Esophagus squamous epithelium (tissue), 5 donors: ENCODE measurements around the gene EIF3J. TPM values are rescaled to one million over a fixed set of nuclear protein-coding genes. Genes with fewer than 3 reads are reported as not detected.
"Not testable (repeated sequence)": the region's sequence is repeated elsewhere in the genome, so short reads cannot be mapped to it uniquely, and the experiment has no call there.

Source experiments
- DNase-seq: peaks from one replicate; lab custom pipeline; 2025; lab: John Stamatoyannopoulos, UW
- H3K27ac ChIP-seq, 4 donors: fragments of 200-600 bp; sonication (generic); one replicate each; pipeline ENCODE4 v1.5.1; 2016 to 2019; ENCODE audit warnings: mild to moderate bottlenecking in 1 of 4
- H3K27me3 ChIP-seq, 4 donors: fragments of 200-600 bp; sonication (generic); 1 replicate in 3 of 4; 2 replicates in 1 of 4; pipeline versions ENCODE4 v1.5.1 to v1.6.0; 2017 to 2021; ENCODE audit warnings: antibody characterized with exemption in 1 of 4
- H3K36me3 ChIP-seq, 3 donors: fragments of 200-600 bp; sonication (generic); one replicate each; pipeline ENCODE4 v1.5.1; 2016 to 2019
- H3K4me1 ChIP-seq, 3 donors: fragments of 200-600 bp; sonication (generic); one replicate each; pipeline ENCODE4 v1.5.1; 2017 to 2019
- H3K4me3 ChIP-seq, 4 donors: fragments of 200-600 bp; sonication (generic); 1 replicate in 3 of 4; 2 replicates in 1 of 4; pipeline ENCODE4 v1.5.1; 2016 to 2019; ENCODE audit warnings: mild to moderate bottlenecking in 2 of 4, moderate library complexity in 1 of 4
- H3K9me3 ChIP-seq, 3 donors: fragments of 200-600 bp; sonication (generic); one replicate each; pipeline ENCODE4 v1.5.1; 2016 to 2019
- POLR2A ChIP-seq, 4 donors: fragments of 450-650 bp; IDR thresholded peaks; one replicate each; pipeline ENCODE4 v1.6.1; 2017; ENCODE audit warnings: antibody characterized with exemption in 4 of 4, mild to moderate bottlenecking in 4 of 4, moderate library complexity in 3 of 4
- WGBS, 2 donors: methylation state at CpG; one replicate each; pipeline ENCODE4 v1.1.5; 2018; 5-methylcytosine and 5-hydroxymethylcytosine counted together
- intact Hi-C: fragments of 100-400 bp; cut with DNase I; formaldehyde crosslinking; loops from one replicate; pipeline ENCODE4 v1.15.0; 2022
- total RNA-seq, 4 donors: library from RNA; depleted of rRNA; stranded (reverse); fragments of >200 nt; gene quantifications; one replicate each; pipeline ENCODE4 v1.1.0, GENCODE V29; 2016
- TF ChIP-seq, protein P1 (sequence below), 6 experiments: fragments of 450-650 bp in 4 of 6; fragments of 200-600 bp in 2 of 6; sonication (generic) in 2 of 6; IDR thresholded peaks; one replicate each; pipeline ENCODE4 v1.5.1; 2016 to 2019; ENCODE audit warnings: antibody characterized with exemption in 6 of 6, mild to moderate bottlenecking in 4 of 6, moderate library complexity in 4 of 6
- donor health status: DM: yes; HTN: yes; CAD: no.

Gene EIF3J
- total RNA-seq, 4 donors from 2014 or later, result 28.2 to 82.8 (median 58.6) TPM

- DNase-seq, result no peak
- Histone ChIP-seq H3K4me1 (no peaks in the 10 kb centered on the region), H3K4me3 (no peak overlapping the region), H3K27me3 (no peaks in the 10 kb centered on the region), H3K9me3 (no peaks in the 10 kb centered on the region), H3K27ac (no peak overlapping the region), H3K36me3 (peaks cover 0 to 63% (median 0%) of the 10 kb centered on the region in 3 donors)
- TF ChIP-seq, protein P1, sequence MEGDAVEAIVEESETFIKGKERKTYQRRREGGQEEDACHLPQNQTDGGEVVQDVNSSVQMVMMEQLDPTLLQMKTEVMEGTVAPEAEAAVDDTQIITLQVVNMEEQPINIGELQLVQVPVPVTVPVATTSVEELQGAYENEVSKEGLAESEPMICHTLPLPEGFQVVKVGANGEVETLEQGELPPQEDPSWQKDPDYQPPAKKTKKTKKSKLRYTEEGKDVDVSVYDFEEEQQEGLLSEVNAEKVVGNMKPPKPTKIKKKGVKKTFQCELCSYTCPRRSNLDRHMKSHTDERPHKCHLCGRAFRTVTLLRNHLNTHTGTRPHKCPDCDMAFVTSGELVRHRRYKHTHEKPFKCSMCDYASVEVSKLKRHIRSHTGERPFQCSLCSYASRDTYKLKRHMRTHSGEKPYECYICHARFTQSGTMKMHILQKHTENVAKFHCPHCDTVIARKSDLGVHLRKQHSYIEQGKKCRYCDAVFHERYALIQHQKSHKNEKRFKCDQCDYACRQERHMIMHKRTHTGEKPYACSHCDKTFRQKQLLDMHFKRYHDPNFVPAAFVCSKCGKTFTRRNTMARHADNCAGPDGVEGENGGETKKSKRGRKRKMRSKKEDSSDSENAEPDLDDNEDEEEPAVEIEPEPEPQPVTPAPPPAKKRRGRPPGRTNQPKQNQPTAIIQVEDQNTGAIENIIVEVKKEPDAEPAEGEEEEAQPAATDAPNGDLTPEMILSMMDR (IDR thresholded peaks at IDR 0.05), result no peak
- TF ChIP-seq POLR2A (IDR thresholded peaks at IDR 0.05), result no peak
- intact Hi-C loops, result no loop called here
- 100% methylated on average over 1 of the region's 1 CpG for WGBS, 2 donors
These were observed 11.9 kb upstream of the EIF3J start for GRCh38 chr15:44525018-44525417.

GRCh38 chr15:44527241-44527640, 9.7 kb upstream of the EIF3J start:
- Histone ChIP-seq H3K36me3 (peaks cover 0 to 46% (median 0%) of the 10 kb centered on the region in 3 donors), H3K27me3 (no peaks in the 10 kb centered on the region), H3K27ac (no peak overlapping the region), H3K4me3 (no peak overlapping the region), H3K4me1 (no peaks in the 10 kb centered on the region), H3K9me3 (no peaks in the 10 kb centered on the region)
- no peak for DNase-seq
- intact Hi-C loops, result no loop called here
- TF ChIP-seq POLR2A (IDR thresholded peaks at IDR 0.05), result no peak
- TF ChIP-seq, protein P1 (IDR thresholded peaks at IDR 0.05), result no peak
- WGBS, 2 donors, result 78 to 86% methylated on average over 2 of the region's 2 CpGs

- intact Hi-C loops, result no loop called here
- Histone ChIP-seq H3K27ac (no peak overlapping the region), H3K27me3 (no peaks in the 10 kb centered on the region), H3K4me3 (no peak overlapping the region), H3K36me3 (peaks cover 0 to 27% (median 0%) of the 10 kb centered on the region in 3 donors), H3K4me1 (peaks cover 0 to 19% (median 0%) of the 10 kb centered on the region in 3 donors), H3K9me3 (no peaks in the 10 kb centered on the region)
- 73 to 79% methylated on average over 10 of the region's 10 CpGs for WGBS, 2 donors
- no peak for TF ChIP-seq POLR2A (IDR thresholded peaks at IDR 0.05)
- TF ChIP-seq, protein P1 (IDR thresholded peaks at IDR 0.05), result no peak
- no peak for DNase-seq
These were observed 6.9 kb upstream of the EIF3J start for GRCh38 chr15:44529864-44530604.

DNA sequence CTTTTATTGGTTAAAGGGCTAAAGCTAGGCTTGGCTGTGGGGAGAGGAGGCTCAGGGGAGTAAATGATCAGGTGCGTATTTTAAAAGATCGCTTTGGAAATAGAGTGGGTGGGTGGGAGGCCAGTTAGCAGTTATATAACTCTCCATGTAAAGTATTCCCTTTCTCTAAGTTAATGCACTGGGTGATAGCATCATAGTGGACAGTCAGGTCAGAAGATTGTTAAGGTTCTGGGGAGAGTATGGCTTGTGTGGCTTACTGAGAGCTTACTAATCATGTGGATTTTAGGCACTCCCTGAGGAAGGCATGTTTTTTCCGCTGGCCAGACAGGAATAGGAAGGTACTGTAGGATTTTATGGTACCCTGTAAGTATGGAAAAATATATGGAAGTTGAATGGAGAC, 6.3 kb upstream of the EIF3J start:
- no peak for TF ChIP-seq POLR2A (IDR thresholded peaks at IDR 0.05)
- TF ChIP-seq, protein P1 (IDR thresholded peaks at IDR 0.05), result no peak
- intact Hi-C loops, result no loop called here
- Histone ChIP-seq H3K27me3 (no peaks in the 10 kb centered on the region), H3K4me1 (peaks cover 3 to 26% (median 4%) of the 10 kb centered on the region in 3 donors), H3K27ac (no peak overlapping the region), H3K9me3 (no peaks in the 10 kb centered on the region), H3K36me3 (peaks cover 0 to 23% (median 0%) of the 10 kb centered on the region in 3 donors), H3K4me3 (no peak overlapping the region)
- 88 to 95% methylated on average over 3 of the region's 3 CpGs for WGBS, 2 donors
- no peak for DNase-seq

- Histone ChIP-seq H3K4me1 (peaks cover 4 to 30% (median 7%) of the 10 kb centered on the region in 3 donors), H3K36me3 (peaks cover 0 to 17% (median 0%) of the 10 kb centered on the region in 3 donors)
- 80 to 95% methylated on average over 3 to 4 of the region's 5 CpGs for WGBS, 2 donors
- H3K27ac ChIP-seq, DNase-seq, H3K9me3 ChIP-seq, intact Hi-C loops, H3K27me3 ChIP-seq, H3K4me3 ChIP-seq: not testable (repeated sequence)
These were observed 4.7 kb upstream of the EIF3J start for GRCh38 chr15:44532275-44532674.
